ENCODE results near the gene NOTCH4.
"Not testable (repeated sequence)": the region's sequence is repeated elsewhere in the genome, so short reads cannot be mapped to it uniquely, and the experiment has no call there.

GRCh38 chr6:32211432-32211831 lies 12.4 kb downstream of the NOTCH4 start:
- not testable (repeated sequence) for TF ChIP-seq CTCF (conservative IDR thresholded peaks at IDR 0.05 in 1 of 2, IDR thresholded peaks at IDR 0.05 in 1 of 2; ENCODE audit: low read depth in 1 of 2, low read length in 2 of 2); EZH2 (IDR thresholded peaks at IDR 0.05; ENCODE audit: low read length, missing control alignments)
